Camera-type eye (tissue), 1 donor: Measurements from ENCODE around the gene ZCCHC17. TPM values are rescaled to one million over a fixed set of nuclear protein-coding genes. Genes with fewer than 3 reads are reported as not detected.

Experiments used
- total RNA-seq: library from RNA; depleted of rRNA; stranded (reverse); fragments of >200 nt; gene quantifications from one replicate; pipeline ENCODE4 v1.2.3, GENCODE V29; 2014

The ZCCHC17 gene, protein sequence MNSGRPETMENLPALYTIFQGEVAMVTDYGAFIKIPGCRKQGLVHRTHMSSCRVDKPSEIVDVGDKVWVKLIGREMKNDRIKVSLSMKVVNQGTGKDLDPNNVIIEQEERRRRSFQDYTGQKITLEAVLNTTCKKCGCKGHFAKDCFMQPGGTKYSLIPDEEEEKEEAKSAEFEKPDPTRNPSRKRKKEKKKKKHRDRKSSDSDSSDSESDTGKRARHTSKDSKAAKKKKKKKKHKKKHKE
- total RNA-seq: 33.7 TPM

DNA sequence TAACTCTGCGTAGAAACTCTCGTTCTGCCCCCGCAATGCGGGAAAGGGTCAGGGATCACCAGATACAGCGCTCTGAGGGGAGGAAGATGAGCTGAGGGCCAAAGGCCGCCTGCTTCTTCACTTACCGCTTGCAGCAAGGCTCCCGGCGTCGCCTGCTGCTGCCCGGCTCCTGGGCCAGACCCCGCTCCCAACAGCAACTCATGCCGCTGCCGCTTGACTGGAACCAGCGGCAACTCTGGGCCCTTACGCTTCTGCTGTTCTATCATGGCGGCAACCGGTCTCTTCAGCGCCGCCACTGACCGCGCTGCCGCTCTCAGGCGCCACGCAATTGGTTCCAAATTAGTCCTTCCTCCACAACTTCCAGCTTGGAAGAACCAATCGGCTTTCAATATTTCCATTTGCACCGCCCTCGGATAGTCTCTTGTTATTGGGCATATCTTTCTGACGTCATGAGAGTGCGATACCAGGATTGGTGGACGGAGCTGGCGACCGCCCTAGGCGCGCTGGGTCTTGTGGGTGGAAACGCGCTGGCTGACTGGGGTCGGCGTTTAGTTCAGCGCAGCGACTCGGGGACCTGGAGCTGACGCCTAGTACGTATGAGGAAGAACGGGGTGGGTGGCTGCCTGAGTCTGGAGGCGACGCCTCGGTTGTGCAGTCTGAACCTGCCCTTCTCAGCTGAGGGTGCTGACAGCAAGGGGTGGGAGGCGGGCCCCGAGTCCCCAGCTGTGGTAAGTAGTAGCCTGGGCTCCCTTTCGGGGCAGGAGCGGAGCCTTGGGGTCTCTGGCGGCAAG lies at the start of gene ZCCHC17, which contains the start of gene SNRNP40:
Gene ZCCHC17, plus strand, starts transcription at position 547 of the 791 bp plus-strand sequence. CDS start 13,067 bp downstream, outside the sequence.
Gene SNRNP40, minus strand, starts transcription at position 303 of the 791 bp plus-strand sequence. Its CDS starts 37 bp downstream, at position 266.

DNA sequence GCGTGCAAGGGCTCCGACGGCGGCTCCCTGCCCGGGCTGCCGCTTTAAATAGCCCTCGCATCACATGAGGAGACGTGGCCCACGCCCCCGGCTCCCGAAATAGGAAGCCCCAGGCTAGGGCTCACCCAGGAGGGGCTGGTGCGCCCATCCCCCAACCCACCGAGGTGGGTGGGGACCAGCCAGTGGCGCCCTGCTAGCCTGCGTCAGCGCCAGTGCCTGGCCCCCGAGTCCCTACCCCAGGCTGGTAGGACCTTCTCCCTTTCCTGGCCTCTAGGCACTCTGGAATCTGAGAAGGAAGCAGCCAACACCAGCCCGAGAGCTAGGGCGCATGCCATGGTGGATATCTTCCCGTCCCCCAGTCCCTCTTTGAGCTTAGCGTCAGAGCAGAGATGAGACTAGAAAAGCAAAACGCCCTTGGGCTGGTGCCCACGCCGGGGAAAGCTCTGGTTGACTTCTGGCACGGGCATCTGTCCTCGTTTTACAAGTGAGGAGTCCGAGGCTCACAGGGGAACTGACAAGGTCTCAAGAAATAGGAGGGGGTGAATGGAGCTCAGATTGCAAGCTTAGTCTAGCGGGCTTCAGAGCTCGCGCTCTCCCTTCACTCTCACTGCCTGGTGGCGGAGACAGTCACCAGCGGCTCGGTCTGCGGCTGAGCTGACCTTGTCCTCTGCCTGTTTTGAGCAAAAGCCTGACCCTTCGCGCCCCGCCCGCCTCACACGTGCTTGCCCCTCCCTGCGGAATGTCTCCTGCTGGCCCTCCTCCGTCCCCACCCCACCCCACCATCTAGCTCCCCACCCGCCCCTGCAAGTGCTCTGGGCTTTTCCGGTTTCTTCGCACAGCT lies 76.4 kb downstream of the ZCCHC17 start, which contains the start of gene FABP3:
Gene FABP3, minus strand, starts transcription at position 21 of the 841 bp plus-strand sequence. CDS start 62 bp downstream, outside the sequence.

DNA sequence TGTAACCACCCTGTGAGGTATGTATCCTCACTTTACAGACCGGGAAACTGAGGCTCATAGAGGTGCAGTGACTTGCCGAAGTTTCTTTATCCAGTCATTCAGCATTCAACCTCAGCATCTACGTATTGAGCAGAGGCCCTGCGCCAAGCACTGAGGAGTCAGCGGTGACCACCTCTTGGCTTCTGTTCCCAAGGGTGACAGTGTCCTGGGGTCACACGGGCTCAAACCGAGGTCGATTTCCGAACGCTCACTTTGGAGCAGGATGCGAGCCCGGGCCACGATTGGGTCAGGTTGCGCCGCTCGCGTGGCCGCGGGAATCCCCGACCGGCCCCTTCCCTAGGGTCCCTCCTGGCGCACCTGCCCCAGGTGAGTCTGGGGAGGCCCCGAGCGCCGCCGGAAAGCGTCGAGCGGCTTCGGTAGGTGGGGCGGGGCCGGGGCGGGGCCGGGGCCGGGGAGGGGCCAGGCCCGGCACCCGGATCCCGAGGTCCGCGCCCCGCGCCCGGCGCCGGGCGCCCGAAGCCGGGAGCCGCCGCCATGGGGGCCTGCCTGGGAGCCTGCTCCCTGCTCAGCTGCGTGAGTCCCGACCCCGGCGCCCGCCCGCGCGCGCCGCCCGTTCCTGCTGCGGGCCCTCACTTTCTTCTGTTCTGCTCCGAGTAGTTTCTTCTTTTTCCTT lies 116.0 kb downstream of the ZCCHC17 start, which contains the start of gene SERINC2:
Gene SERINC2, plus strand, starts transcription at position 482 of the 673 bp plus-strand sequence. Its CDS starts 53 bp downstream, at position 535.

Other genes starting within 250 kb of the ZCCHC17 start
- 166 TPM for gene PUM1, start 231.3 kb upstream of the ZCCHC17 start, total RNA-seq
- gene NKAIN1, start 57.1 kb upstream of the ZCCHC17 start, total RNA-seq: 12.1 TPM
- gene SNRNP40, start 244 bp upstream of the ZCCHC17 start, total RNA-seq: 79.1 TPM
- 27.0 TPM for gene FABP3, start 76.0 kb downstream of the ZCCHC17 start, total RNA-seq
- gene SERINC2, start 116.2 kb downstream of the ZCCHC17 start, total RNA-seq: 5.7 TPM